ENCODE measurements around the gene TSPAN18. TPM values are rescaled to one million over a fixed set of nuclear protein-coding genes. Genes with fewer than 3 reads are reported as not detected.

The TSPAN18 gene
- polyA plus RNA-seq, 1 donor, result 44.4 TPM

DNA sequence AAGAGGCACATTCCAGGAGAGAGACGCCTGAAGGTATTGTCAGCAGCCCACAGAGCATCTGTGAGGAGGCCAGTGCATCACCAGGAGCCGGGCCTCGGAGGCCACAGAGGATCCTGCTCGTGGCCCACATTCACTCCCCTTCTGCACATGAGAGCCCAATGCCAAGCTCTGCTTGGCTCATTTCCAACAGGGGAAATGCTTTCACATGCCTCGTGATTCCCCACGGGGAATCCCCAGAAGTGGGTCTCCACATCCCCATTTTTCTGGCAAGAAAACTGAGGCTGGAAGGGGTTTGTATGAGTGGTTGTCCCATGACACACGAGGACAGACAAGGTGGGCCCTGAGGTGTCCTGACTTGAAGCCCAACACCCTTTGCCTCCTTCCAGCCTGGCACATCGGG, 189.6 kb downstream of the TSPAN18 start:
- DNase-seq, result no peak

DNA sequence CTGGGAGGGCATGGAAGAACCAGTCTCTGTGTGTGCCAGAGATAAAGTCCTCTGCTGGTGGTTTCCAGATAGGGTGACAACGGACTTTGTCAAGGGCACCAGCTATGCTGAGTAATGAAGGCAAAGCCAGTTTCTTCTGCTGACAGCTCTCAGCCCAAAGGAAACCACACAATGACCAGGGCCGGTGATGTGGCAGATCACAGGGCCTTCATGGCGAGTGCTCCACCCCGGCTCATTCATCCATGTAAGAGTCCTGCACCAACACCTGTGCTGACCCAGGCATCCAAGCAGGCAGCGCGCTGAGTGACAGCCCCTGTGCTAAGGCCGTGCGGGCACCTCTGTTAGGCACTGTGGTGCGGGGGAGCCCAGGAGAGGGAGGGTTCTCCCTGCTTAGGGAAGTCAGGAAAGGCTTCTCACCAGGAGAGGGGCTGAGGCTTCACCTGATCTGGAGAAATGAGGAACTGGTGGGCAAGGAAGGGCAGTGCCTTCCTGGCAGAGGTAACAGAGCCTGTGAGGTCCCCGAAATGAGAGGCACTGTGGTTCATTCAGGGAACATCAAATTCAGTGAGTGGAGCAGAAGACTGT, 190.1 kb downstream of the TSPAN18 start:
- DNase-seq, result no peak

DNA sequence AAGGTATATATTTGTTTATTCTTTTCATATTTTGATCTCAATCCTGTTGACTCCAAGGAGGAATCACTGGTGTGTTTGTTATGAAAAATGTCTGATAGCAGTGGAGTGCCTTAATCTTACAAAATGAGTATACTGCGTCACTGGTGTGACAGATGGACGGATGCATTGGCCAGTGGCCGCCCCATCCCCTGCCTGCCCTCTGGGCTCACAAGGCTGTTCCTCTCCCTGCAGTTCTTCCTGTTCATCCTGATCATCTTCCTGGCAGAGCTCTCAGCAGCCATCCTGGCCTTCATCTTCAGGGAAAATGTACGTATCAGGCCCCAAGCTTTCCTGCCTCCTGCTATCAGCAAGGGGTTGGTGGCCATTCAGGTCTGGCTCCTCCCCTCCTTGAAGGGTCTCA, 191.0 kb downstream of the TSPAN18 start:
- no peak for DNase-seq

DNA sequence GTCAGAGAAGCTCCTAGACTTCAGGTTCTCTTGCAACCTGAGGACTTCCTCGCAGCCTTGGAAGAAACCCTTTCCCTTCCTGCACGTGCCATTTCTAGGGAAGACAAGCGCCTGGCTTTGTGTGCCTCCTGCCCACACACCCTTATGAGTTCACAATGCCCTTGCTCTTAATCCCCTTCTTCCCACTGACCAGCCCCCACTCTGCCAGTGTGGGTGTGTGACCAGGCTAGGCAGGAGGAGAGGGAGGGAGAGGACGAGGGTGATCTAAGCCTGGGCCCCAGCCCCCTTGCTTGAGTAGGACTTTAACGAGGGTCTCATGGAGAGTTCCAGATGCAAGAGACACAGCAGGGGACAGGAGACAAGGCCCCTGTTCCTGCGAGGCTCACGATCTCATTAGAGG, 193.7 kb downstream of the TSPAN18 start:
- no peak for DNase-seq

DNA sequence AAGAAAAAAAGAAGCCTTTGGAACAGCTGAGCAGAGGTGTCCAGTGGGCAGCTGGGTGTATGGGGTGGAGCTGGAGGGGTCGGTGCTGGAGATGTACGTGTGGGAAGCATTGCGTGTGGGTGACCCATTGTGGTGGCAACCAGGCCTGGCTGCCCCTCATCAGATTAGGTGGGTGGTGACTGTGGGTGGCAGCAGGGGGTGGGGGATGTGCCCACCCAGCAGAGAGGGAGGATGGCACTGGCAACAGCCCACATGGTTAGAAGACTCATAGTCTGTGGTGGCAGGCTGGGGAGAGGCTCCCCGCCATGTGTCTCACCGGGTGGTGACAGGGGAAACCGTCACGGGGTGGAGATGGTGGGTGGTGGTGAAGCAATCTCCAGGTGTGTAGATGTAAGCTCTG, 196.4 kb downstream of the TSPAN18 start:
- DNase-seq, result no peak

DNA sequence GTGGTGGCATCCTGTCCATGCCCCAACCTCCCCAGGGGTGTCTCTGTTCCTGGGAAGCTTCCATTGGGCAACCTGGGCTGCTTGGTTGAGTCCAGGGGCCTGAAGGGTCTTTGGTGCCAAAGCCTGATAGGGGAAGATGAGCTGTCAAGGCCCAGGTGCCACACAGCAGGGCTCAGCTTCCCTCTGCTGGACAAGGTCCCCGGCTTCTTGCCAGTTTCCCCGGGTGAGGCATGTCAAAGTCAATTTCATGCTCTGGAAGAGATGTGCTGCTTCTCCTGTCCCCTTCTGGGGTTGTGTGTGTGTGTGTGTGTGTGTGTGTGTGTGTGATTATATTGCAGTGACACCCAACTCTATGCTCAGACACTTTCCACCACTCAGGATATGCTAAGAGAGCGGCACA, 197.0 kb downstream of the TSPAN18 start:
- no peak for DNase-seq

DNA sequence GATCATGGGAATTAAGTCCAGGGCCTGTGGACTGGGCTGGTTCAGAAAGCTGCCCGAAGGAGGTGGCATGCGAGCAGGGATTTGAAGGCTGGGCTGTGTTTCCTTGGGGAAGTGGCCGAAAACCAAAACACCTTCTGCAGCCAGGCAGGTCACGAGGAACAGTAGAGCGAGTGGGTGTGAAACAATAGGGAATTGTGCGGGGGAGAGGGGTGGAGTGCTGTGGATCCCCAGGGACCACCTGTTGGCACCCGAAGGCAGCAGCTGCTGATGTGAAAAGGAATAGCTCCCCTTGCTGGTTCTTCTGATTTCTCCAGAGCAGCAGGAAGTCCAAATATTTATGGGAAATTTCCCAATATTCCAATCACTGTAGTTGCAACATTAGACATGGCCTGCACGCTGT, 199.3 kb downstream of the TSPAN18 start:
- DNase-seq, result no peak

DNA sequence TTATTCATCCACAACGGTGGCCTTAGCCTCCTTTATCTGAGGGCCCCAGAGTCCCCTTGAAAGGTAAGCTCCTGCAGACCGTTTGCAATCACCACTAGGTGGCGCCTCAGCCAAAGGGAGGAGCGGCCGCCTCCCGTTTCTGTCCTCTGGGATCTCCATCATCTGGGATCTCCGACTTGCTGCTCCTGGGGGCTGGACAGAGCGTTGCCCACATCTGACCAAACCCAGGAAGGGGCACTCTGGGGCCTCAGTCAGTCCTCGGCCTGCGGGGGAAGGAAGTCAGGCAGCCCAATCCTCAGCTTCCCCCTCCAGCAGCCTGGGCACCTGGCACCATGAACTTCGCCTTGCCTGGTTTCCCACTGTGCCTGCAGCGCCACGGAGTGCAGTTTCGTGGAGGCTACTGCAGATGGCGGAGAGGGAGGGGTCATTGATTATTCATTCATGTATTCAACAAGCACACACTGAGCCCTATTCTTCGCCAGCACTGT, 200.5 kb downstream of the TSPAN18 start:
- DNase-seq, result peak; percentile 73

DNA sequence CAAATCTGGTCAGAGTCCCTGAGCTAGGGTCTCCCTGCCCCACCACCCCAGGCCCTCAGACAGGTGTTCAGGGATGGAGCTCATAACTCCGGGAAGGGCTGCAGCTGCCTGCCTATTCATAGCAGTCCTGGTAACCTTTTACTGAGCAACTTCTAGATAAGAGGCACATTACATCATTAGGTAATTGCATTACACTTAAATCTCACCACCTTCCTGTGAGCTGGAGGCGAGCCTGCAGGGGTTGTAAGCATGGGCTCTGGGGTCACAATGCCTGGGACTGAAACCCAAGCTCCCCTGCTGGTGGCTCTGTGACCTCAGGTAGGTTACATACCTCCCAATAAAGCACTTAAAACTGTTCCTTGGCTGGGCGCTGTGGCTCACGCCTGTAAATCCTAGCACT, 201.4 kb downstream of the TSPAN18 start:
- DNase-seq, result no peak

DNA sequence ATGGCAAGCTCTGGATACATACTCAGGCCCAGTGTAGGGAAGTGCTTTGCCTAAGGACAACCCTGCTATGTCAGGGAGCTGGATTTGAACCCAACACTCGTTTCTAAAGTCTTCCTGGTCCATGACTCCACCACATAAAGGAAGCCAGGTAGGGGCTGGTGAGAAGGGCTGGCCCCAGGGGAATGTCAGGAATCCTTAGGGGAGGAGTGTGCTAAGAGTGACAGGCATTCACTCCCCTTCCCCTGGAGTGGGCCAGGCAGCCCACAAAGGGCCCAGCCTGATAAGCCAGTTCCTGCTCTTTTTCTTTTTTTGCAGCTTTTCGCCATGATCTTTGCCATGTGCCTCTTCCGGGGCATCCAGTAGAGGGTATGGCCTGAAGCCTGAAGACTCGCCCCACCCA, 202.1 kb downstream of the TSPAN18 start:
- DNase-seq, result no peak

DNA sequence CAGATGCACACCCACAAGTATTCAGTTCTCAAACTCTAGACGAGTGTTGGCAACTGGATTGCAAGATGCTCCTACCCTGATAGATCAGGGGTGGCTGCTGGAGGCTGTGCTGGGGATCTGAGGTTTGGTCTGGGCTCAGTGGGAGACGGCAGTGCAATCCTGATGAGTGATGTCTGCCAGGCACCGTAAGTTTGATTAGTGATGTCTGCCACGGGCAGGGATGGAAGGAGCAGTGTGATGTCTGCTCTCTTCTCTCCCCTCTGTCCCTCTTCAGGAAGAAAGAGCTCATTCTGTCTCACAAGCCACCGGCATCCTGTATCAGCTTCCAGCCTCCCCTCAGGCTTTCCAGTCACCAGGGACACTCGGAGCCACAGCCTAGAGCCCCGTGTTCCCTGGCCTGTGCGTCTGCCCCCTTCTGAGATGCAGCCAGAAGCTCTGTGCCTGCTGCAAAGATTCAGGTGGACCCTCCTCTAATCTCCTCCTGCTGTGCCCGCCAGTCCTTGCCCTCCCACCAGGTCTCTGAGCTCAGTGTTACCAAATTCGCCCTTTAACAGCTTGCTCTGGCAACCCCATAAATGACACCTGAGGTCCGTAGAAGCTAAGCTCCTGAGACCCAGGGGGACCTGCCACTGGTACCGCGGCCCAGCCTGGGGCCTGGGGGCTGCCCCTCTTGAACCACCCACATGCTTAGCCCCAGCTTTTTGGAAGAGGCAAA, 204.0 kb downstream of the TSPAN18 start:
- DNase-seq, result no peak

DNA sequence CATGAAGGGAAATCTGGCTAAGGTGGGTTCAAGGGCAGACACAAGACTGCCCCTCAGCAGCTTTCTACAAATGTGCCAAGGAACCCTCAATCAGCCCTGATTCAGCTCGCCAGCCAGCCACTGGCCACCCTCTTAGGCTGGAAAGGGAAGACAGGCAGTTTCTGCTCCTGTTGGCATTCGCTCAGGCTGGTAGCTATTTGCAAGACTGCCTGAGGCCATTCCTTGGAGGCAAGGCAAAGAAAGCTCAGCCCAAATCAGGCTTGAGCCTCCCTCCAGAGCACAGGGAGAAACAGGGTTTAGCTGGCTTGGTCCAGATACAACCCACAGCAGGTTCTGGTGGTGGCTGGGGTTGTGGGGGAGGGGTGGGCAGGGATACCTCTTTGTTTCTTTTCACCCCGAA, 204.7 kb downstream of the TSPAN18 start:
- DNase-seq, result no peak

DNA sequence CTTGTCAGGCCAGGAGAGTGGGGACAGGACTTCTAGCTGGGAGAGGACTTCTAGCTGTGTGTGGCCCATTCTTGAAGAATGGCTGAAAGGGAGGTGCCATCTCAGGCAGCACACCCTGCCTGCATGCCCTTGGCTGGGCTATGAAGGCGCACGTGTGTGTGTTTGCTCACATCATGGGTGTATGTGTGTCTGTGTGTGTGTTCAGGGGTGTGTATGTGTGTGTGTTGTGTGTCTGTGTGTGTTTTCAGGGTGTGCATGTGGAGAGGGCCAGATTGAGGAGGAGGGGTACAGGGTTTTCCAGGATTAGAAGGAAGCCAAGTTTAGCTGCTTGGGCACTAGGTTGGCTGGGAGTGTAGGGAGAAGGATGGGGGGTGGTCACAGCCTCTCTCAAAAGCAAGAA, 207.3 kb downstream of the TSPAN18 start:
- DNase-seq, result no peak

DNA sequence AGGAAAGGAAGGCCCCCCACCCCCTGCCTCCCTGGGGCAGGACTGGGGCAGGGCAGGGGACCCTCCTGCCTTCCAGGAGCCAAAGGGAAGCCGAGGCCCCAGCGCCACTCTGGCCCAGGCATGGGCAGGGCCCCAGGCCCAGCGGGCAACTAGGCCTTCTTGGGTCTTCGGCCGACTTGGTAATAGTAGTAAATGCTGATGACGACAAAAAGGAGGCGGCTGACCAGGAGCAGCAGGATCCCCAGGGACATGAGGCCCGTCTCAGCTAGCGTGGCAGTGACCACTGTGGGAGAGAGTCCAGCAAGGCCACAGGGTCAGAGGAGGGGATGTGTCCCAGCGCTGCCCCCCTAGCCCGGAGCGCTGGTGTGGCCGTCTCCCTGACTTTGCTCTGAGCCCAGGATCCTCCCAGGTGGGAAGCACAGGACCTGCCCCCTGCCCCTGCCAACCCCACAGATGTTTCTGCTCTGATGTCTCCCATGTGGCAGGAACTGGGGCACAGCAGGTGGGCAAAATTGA, 208.0 kb downstream of the TSPAN18 start:
- no peak for DNase-seq

DNA sequence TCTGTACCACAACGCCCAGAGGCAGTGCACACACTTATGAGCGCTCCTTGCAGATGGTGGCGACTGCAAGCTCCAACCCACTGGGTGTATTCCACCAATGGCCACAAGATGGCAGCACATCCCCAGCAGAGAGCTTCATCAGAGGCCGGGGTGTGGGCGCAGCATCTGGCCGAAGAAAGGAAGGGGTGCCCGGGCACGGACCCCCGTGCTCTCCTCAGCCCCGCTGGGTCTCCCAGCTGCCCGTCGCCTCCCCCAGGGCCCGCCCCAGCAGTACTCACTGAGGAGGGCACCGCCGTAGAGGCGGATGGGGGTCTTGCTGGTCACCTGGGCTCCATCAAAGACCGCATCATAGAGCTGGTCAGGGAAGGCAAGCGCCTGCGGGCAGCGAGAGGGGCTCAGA, 209.8 kb downstream of the TSPAN18 start:
- peak; percentile 81 for DNase-seq

DNA sequence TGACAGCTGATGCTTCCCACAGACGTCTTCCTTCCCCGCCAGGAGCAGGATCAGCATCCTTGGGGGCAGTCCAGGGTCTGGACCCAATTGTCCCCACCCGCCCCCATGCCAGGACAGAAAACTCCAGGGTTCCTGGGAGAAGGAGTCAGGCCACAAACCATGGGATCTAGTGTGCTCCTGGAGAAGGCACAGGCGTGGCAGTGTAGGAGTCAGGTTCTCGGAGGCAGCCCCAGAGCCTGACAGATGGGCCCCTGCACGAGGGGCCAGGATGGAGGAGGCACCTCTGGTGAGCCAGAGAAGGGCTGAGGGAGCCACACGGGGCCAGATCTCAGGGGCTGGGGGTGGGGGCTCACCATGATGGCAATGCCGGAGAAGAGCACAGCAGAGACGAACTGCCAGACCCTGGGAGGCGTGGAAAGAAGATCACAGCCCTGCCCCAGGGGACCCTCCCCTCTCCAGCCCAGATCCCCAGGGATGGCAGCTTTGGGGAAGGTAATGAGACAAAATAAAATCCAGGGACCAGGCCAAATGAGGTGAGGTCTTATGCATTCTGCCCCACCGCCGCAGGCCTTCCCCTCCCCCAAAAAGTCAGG, 210.3 kb downstream of the TSPAN18 start:
- DNase-seq, result no peak

DNA sequence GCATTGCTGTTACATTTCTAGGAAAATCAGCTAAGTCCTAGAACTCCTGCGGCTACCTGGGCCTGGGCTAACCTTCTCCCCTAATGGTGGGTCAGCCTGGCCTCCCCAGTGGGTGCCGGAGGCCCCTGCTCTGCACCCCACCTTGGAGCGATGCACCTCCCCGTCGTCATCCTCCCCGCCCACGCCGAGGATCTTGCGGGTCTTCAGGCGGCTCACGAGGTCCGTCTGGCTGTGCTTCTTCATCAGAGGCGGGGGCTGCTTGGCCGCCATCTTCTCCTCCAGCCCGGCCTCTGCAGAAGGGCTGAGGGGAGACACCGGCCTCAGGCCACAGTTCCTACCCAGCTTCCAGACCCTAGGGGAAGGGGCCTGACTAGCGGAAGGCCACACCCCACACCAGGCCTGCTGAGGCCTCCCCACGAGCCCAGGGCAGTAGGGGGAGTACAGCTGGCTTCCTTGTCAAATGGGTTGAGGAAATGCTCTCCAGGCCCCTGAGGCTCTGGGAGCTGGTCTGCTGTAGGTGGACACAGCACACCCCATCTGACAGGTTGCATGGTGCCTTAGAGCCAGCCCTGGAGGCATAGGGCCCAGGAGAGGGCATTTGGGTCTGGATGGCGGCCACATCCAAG, 211.4 kb downstream of the TSPAN18 start:
- DNase-seq, result no peak

DNA sequence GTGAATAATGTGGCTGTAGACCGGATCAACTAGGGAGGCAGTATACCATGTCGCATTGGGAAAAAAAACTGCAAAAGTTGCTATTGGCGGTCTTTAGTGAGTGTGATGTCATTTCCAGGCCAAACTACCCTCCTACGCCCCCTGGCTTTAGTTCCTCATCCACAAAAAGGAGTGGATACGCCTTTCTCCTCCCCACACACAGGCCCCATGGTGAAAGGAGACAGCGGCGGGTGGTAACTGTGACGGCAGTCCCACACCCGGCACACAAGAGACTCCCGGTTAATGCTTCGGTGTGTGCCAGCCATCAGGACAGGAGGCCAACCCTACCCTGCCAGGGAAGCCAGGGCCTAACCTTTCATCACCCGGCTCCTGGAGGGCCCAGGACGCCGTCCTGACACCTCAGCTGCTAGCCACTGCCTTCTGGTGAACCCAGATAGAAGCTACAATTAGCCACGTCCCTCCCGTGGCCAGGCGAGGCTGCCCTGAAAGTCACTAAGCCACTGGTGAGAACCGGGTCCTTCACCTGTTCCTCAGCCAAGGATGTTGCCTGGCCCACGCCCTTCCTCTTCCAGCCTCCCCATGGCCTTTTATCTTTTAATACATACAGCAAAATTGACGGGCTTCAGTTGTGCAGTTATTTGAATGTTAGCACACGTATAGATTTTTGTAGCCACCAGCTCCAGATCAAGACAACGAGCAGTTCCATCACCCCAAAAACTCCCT, 213.1 kb downstream of the TSPAN18 start:
- peak; percentile 42 for DNase-seq

DNA sequence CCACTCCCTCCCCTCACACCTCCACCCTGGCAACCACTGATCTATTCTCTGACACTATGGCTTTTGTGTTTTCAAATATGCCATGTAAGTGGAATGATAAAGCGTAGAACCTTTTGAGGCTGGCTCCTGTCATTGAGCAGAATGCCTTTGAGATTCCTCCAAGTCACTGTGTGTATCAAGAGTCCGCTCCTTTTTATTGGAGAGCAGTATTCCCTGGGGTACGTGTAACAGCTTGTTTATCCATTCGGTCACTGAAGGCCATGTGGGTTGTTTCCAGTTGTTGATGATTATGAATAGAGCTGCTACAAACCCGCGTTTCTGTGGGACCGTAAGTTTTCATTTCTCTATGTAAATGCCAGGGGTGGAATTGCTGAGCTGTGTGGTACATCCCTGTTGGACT, 213.6 kb downstream of the TSPAN18 start:
- DNase-seq, result no peak

DNA sequence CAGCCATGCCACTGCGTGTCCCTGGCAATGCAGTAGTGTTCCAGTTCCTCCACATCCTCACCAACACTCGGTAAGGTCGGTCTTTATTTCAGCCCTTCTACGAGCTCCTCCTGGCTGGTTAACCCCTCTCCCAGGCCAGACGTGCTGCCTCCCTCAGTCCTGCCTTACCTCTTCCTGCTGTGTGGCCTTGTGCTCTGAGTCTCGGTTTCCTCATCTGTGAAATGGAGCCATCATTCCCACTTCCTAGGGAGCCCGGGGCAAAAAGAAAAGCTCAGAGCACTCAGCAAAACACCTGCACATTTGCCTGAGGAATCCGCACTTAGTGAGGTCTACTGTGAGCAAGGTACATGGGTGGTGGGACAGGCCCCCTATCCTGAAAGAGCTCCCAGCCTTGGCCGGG, 214.1 kb downstream of the TSPAN18 start:
- no peak for DNase-seq

DNA sequence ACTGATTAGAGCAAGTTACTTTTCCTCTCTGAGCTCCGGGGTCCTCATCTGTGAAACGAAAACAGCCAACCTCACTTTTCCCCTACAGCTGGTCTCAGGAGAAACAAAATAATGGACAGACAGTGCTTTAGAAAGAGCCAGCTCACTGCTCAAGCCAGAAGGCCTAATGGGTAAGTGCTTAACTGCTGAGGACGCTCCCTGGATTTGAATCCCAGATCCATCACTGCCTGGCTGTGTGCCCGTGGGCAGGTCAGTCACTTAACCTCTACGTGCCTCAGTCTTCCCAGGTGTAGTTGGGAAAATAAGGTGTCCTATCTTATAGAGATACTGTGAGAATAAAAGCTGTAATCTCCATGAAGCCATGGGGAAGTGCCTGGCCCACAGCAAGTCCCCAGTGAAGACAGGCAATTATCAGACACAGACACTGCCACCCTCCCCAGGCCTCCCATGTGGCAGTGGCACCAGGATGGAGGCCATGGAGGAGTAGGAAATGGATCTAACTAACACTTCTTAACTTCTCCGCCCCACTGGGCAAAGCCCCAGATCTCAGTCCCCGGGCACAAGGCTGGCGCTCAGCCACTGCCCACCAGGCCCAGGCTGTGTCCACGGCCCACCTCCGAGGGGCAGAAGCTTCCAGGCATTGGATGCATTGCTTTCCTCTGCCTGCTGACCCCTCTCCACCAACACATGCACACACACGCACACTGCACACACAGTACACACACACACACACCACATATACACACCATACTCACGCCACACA, 214.7 kb downstream of the TSPAN18 start:
- DNase-seq, result no peak

Data from left kidney (tissue), 2 donors.